B cell (primary cell): ENCODE measurements around the gene SERPINA10. TPM values are rescaled to one million over a fixed set of nuclear protein-coding genes. Genes with fewer than 3 reads are reported as not detected.

Experiments
- ATAC-seq: fragments of 200-7000 bp; cut with Tn5 transposase; one replicate; pipeline ENCODE4 v1.10.0; 2021; ENCODE audit warnings: low read depth, mild to moderate bottlenecking, moderate number of reproducible peaks, moderate library complexity
- CTCF ChIA-PET: fragments of 350-600 bp; sonication (Branson Sonifier 250); formaldehyde crosslinking; loops from one replicate; lab custom pipeline; 2021; ENCODE audit warnings: antibody characterized with exemption, inconsistent platforms; lab: Charles Lee
- POLR2A ChIA-PET: fragments of 350-600 bp; sonication (Branson Sonifier 250); formaldehyde crosslinking; loops from one replicate; lab custom pipeline; 2021; ENCODE audit warnings: antibody characterized with exemption; lab: Charles Lee
- DNase-seq: peaks from one replicate; pipeline ENCODE4 v3.0.0; 2013
- H2AFZ ChIP-seq: 2 replicates; pipeline ENCODE4 v1.6.1; 2012; ENCODE audit warnings: mild to moderate bottlenecking, low read depth, low read length; ENCODE audit not compliant: insufficient read depth, poor library complexity, severe bottlenecking
- H3K27ac ChIP-seq, 2 donors: 1 replicate in 1 of 2; 2 replicates in 1 of 2; pipeline ENCODE4 v1.5.1; 2012 to 2013; ENCODE audit warnings: low read length in 2 of 2, mild to moderate bottlenecking in 2 of 2, moderate library complexity in 1 of 2
- H3K27me3 ChIP-seq, 4 experiments: fragments of 200-600 bp in 1 of 4; sonication (generic) in 1 of 4; replicated peaks in 1 of 4; 1 replicate in 2 of 4; 2 replicates in 2 of 4; pipeline versions ENCODE4 v1.6.1 to v1.7.0; 2013 to 2016; ENCODE audit warnings: low read length in 3 of 4, mild to moderate bottlenecking in 2 of 4, mixed read lengths in 1 of 4, moderate library complexity in 1 of 4; ENCODE audit not compliant: insufficient read depth in 4 of 4, control insufficient read depth in 3 of 4; ENCODE audit errors: control extremely low read depth in 1 of 4
- H3K36me3 ChIP-seq, 2 experiments: replicated peaks in 1 of 2; 1 replicate in 1 of 2; 2 replicates in 1 of 2; pipeline versions ENCODE4 v1.6.1 to v1.7.1; 2013; ENCODE audit warnings: low read length in 1 of 2; ENCODE audit not compliant: insufficient read depth in 2 of 2, control insufficient read depth in 1 of 2; ENCODE audit errors: control extremely low read depth in 1 of 2, extremely low read depth in 1 of 2
- H3K4me1 ChIP-seq, 2 donors: fragments of 200-600 bp in 1 of 2; sonication (generic) in 1 of 2; 1 replicate in 1 of 2; 2 replicates in 1 of 2; pipeline versions ENCODE4 v1.5.1 to v1.6.1; 2013 to 2017; ENCODE audit warnings: low read length in 2 of 2; ENCODE audit not compliant: control insufficient read depth in 2 of 2, insufficient read depth in 2 of 2
- H3K4me2 ChIP-seq: replicated peaks from 2 replicates; pipeline ENCODE3; 2012; ENCODE audit warnings: mild to moderate bottlenecking, low read depth, low read length; ENCODE audit not compliant: poor library complexity, severe bottlenecking
- H3K4me3 ChIP-seq, 5 experiments: fragments of 200-600 bp in 1 of 5; sonication (generic) in 1 of 5; 1 replicate in 3 of 5; 2 replicates in 2 of 5; pipeline versions ENCODE4 v1.5.1 to v1.7.0; 2011 to 2016; ENCODE audit warnings: low read length in 4 of 5, mild to moderate bottlenecking in 4 of 5, low read depth in 2 of 5, control low read depth in 1 of 5, moderate library complexity in 1 of 5; ENCODE audit not compliant: insufficient read depth in 1 of 5; ENCODE audit errors: control extremely low read depth in 1 of 5, extremely low read depth in 1 of 5
- H3K79me2 ChIP-seq: fragments of 200-600 bp; sonication (generic); one replicate; pipeline ENCODE4 v1.6.0; 2016; ENCODE audit warnings: low read length; ENCODE audit not compliant: control insufficient read depth, insufficient read depth
- H3K9ac ChIP-seq: fragments of 200-600 bp; sonication (generic); 2 replicates; pipeline ENCODE4 v1.6.1; 2017; ENCODE audit warnings: mild to moderate bottlenecking, low read length, moderate library complexity
- H3K9me3 ChIP-seq, 3 donors: one replicate each; pipeline versions ENCODE4 v1.6.1 to v1.7.1; 2013; ENCODE audit warnings: low read length in 2 of 3; ENCODE audit not compliant: control insufficient read depth in 2 of 3, insufficient read depth in 1 of 3; ENCODE audit errors: control extremely low read depth in 1 of 3
- H4K20me1 ChIP-seq: 2 replicates; pipeline ENCODE4 v1.6.0; 2012; ENCODE audit warnings: mild to moderate bottlenecking, low read length; ENCODE audit not compliant: insufficient read depth, control insufficient read depth, poor library complexity, severe bottlenecking
- H3K27ac Mint-ChIP-seq: one replicate; pipeline ENCODE4 v1.8.0; 2021; ENCODE audit warnings: mixed read lengths
- H3K27me3 Mint-ChIP-seq: one replicate; pipeline ENCODE4 v1.8.0; 2021; ENCODE audit warnings: mixed read lengths
- H3K4me1 Mint-ChIP-seq: one replicate; pipeline ENCODE4 v1.8.0; 2021; ENCODE audit warnings: mixed read lengths
- H3K4me3 Mint-ChIP-seq: one replicate; pipeline ENCODE4 v1.8.0; 2021; ENCODE audit warnings: mixed read lengths
- H3K9me3 Mint-ChIP-seq: one replicate; pipeline ENCODE4 v1.8.0; 2022; ENCODE audit warnings: mixed read lengths; ENCODE audit not compliant: insufficient read depth
- EZH2 ChIP-seq: IDR thresholded peaks from 2 replicates; pipeline ENCODE4 v1.6.1; 2012; ENCODE audit warnings: borderline replicate concordance, low read depth, mild to moderate bottlenecking, moderate library complexity, low read length; ENCODE audit not compliant: insufficient read depth, poor library complexity, severe bottlenecking
- WGBS: methylation state at CpG from one replicate; pipeline ENCODE4 v1.1.5; 2013; ENCODE audit warnings: missing lambda C conversion rate; ENCODE audit not compliant: insufficient coverage; 5-methylcytosine and 5-hydroxymethylcytosine counted together
- intact Hi-C: fragments of 100-400 bp; cut with micrococcal nuclease; formaldehyde crosslinking; loops from one replicate; pipeline ENCODE4 v1.10.0; 2022
- polyA plus RNA-seq: library from polyadenylated mRNA; depleted of rRNA; stranded (reverse); fragments of >200 nt; gene quantifications from 2 replicates; pipeline ENCODE4 v1.2.3, GENCODE V29; 2012
- total RNA-seq, 2 donors: library from RNA; stranded (reverse); fragments of 120-200 nt in 1 of 2; gene quantifications; 1 replicate in 1 of 2; 2 replicates in 1 of 2; pipeline versions ENCODE4 v1.2.3 to v1.2.4, GENCODE V29; 2013 to 2022
- TF ChIP-seq, protein P1 (sequence below): fragments of 200-600 bp; IDR thresholded peaks from one replicate; pipeline ENCODE4 v1.8.0; 2022; ENCODE audit warnings: antibody characterized with exemption, mild to moderate bottlenecking

SERPINA10 gene
- total and polyA plus RNA-seq, 2 donors (not counting 1 experiment from before 2014, with no cell fraction given) = not detected

DNA sequence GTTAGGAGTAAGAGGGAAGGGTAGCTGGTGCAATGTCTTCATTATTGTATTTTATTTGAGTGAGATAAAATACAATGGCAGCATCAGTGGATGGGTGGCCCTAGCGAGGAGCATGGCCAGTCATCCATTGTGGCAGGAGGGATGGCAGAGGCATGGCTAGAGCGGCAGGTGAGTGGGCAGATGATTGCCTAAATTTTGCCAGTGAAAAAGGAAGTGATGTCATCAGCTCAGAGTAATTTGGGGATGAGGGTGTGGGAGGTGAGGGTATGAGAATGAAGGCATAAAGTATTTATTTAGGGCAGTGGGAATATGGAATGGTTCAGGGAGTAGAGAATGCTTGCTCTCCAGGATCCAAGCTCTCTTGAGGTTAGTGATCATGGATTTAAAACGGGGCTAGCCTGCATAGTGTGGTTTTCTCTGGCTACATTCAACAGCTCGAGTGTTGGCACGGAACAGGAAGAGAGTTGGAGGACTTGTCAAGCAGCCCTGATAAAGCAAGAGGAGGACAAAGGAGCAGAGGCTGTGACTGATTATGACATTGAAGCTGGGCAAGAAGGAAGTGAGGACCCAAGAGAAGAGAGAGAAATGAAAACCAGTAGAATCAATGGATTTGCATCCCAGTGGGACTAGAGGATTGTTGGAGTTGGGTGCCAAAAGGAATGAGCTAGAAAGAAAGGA, 48.7 kb upstream of the SERPINA10 start:
- no peaks in the 10 kb centered on the region for H3K9me3 Mint-ChIP-seq
- Histone ChIP-seq H3K4me3 (no peak overlapping the region), H3K9me3 (peaks cover 0 to 12% (median 0%) of the 10 kb centered on the region in 3 donors), H4K20me1 (no peaks in the 10 kb centered on the region), H3K79me2 (no peaks in the 10 kb centered on the region), H3K4me1 (peaks cover 0 to 11% of the 10 kb centered on the region in 2 donors), H3K27me3 (no peaks in the 10 kb centered on the region), H2AFZ (no peak overlapping the region), H3K9ac (no peak overlapping the region), H3K36me3 (no peaks in the 10 kb centered on the region), H3K27ac (no peak overlapping the region), H3K4me2 (no peak overlapping the region)
- H3K27ac Mint-ChIP-seq = no peak overlapping the region
- no peak overlapping the region for H3K4me3 Mint-ChIP-seq
- WGBS = 30% methylated on average over 5 of the region's 5 CpGs
- ChIA-PET POLR2A (no interaction called here), CTCF (no interaction called here)
- DNase-seq (no peak), ATAC-seq (no peak)
- TF ChIP-seq EZH2 = no peak
- TF ChIP-seq, protein P1, sequence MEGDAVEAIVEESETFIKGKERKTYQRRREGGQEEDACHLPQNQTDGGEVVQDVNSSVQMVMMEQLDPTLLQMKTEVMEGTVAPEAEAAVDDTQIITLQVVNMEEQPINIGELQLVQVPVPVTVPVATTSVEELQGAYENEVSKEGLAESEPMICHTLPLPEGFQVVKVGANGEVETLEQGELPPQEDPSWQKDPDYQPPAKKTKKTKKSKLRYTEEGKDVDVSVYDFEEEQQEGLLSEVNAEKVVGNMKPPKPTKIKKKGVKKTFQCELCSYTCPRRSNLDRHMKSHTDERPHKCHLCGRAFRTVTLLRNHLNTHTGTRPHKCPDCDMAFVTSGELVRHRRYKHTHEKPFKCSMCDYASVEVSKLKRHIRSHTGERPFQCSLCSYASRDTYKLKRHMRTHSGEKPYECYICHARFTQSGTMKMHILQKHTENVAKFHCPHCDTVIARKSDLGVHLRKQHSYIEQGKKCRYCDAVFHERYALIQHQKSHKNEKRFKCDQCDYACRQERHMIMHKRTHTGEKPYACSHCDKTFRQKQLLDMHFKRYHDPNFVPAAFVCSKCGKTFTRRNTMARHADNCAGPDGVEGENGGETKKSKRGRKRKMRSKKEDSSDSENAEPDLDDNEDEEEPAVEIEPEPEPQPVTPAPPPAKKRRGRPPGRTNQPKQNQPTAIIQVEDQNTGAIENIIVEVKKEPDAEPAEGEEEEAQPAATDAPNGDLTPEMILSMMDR = no peak
- peaks cover 12% of the 10 kb centered on the region for H3K27me3 Mint-ChIP-seq
- intact Hi-C loops = loop anchor here (10.0 kb wide), 1 partner anchor 143 kb away; no protein-coding TSS in a partner anchor
- peaks cover 21% of the 10 kb centered on the region for H3K4me1 Mint-ChIP-seq

DNA sequence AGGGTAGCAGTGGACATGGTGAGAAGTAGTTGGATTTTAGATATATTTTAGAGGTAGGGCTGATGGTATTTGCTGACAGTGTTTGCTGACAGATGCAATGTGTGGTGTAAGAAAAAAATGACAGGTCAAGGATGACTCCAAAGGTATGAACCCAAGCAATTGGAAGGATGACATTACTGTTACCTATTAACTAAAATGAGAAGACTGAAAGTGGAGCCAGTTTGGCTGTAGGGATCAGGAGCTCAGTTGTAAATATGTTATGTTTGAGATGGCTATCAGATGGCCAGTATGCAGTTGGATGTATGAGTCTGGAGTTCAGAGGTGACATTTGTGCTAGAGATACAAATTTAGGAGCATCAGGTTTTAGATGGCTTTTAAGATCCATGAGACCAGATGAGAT, 47.5 kb upstream of the SERPINA10 start:
- no peaks in the 10 kb centered on the region for H3K36me3 ChIP-seq
- CTCF ChIA-PET = no interaction called here
- H4K20me1 ChIP-seq = no peaks in the 10 kb centered on the region
- peaks cover 0 to 2% (median 0%) of the 10 kb centered on the region in 3 donors for H3K9me3 ChIP-seq
- DNase-seq (no peak), ATAC-seq (no peak)
- no peak for TF ChIP-seq EZH2
- TF ChIP-seq, protein P1 = no peak
- no peak overlapping the region for H3K4me2 ChIP-seq
- H2AFZ ChIP-seq = no peak overlapping the region
- Mint-ChIP-seq H3K4me1 (peaks cover 17% of the 10 kb centered on the region), H3K9me3 (no peaks in the 10 kb centered on the region), H3K27me3 (peaks cover 12% of the 10 kb centered on the region), H3K4me3 (no peak overlapping the region), H3K27ac (no peak overlapping the region)
- no peak overlapping the region for H3K4me3 ChIP-seq
- intact Hi-C loops = loop anchor here (10.0 kb wide), 1 partner anchor 144 kb away; no protein-coding TSS in a partner anchor
- H3K4me1 ChIP-seq = peaks cover 0 to 4% of the 10 kb centered on the region in 2 donors
- no peak overlapping the region for H3K9ac ChIP-seq
- no peaks in the 10 kb centered on the region for H3K27me3 ChIP-seq
- POLR2A ChIA-PET = no interaction called here
- no peaks in the 10 kb centered on the region for H3K79me2 ChIP-seq
- no peak overlapping the region for H3K27ac ChIP-seq
